GM19193 (cell line): ENCODE measurements around the gene USF2.

ENCODE experiments used
- POLR2A ChIP-seq: IDR thresholded peaks from 4 replicates; pipeline ENCODE4 v1.6.1; 2011; ENCODE audit not compliant: insufficient read depth, insufficient read length; ENCODE audit errors: extremely low read depth

Gene USF2

GRCh38 chr19:35314858-35315470 is 46.2 kb downstream of the USF2 start:
- no peak for TF ChIP-seq POLR2A

DNA sequence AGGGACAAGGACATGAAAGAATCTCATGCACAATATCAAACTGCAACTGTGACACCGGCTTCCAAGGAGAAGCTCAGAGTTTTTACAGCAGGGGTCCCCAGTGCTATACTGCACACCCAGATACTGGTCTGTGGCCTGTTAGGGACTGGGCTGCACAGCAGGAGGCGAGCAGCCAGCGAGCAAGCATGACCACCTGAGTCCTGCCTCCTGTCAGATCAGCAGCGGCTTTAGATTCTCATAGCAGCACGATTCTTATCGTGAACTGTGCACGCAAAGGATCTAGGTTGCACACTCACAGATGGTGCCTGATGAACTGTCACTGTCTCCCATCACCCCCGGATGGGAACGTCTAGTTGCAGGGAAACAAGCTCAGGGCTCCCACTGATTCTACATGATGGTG is 47.1 kb downstream of the USF2 start:
- TF ChIP-seq POLR2A, result no peak

DNA sequence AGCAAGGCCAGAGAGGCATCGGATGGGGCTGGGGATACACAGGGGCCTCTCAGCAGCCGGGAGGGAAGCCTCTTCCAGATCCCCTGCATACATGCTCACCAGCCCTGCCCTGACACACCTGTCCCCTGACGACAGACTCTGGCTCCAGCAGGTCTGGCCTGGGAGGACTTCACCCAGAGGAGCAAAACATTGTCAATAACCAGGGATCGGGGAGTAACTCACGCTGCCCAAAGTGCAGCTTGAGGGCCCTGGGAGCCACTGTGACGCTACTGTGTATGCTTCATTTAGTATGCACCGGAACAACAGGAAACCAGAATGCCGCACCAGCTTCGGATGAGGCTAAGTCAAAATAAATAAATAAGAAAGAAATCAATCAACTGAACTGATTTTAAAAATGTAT is 47.8 kb downstream of the USF2 start:
- TF ChIP-seq POLR2A, result no peak

- no peak for TF ChIP-seq POLR2A
Observed at GRCh38 chr19:35317464-35318043, 48.8 kb downstream of the USF2 start.

- TF ChIP-seq POLR2A, result no peak
Observed at GRCh38 chr19:35318679-35319448, 50.1 kb downstream of the USF2 start.

DNA sequence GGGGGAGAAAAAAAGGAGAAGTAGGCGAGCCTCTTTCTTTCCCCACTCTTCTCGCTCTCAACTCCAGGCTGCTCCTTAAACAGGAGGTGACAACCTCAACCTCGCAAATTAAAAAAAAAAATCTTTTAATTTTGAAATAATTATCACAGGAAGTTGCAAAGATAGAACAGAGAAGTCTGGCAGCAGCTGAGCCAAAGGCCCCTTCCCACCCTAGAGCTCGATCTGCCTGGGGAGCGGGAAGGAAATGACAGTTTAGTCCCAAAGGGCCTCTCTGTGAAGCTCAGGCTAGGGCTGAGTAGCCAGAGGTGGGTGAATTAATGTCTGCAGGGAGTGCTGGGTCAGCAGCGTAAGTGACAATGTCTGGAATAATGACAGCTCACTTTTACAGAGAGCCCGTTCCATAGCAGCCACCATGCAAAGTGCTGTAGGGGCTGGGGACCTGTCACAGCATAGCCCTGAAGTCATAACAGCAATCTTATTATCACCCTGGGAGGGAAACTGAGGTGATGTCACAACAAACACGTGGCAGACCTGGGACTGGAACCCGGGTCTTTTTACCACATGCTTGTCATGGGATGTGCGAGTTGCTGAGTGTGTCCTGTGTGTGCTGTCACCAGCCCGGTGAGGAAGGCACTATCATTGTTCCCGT is 51.4 kb downstream of the USF2 start:
- TF ChIP-seq POLR2A, result no peak

GRCh38 chr19:35321291-35321690 is 52.5 kb downstream of the USF2 start:
- TF ChIP-seq POLR2A, result no peak

DNA sequence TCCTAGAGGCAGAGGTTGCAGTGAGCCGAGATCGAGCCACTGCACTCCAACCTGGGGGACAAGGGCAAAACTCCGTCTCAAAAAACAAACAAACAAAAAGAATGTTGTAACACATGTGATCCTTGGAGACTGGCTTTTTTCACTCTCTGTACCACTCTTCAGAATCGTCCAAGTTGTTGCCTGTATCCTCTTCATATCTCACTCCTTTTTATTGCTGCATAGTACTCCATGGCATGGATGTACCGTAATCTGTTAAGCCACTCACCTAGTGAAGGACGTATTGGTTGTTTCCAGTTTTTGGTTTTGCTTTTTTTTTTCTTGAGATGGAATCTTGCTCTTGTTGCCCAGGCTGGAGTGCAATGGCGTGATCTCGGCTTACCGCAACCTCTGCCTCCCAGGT is 53.3 kb downstream of the USF2 start:
- no peak for TF ChIP-seq POLR2A

GRCh38 chr19:35327642-35328041 is 58.9 kb downstream of the USF2 start:
- TF ChIP-seq POLR2A, result no peak

DNA sequence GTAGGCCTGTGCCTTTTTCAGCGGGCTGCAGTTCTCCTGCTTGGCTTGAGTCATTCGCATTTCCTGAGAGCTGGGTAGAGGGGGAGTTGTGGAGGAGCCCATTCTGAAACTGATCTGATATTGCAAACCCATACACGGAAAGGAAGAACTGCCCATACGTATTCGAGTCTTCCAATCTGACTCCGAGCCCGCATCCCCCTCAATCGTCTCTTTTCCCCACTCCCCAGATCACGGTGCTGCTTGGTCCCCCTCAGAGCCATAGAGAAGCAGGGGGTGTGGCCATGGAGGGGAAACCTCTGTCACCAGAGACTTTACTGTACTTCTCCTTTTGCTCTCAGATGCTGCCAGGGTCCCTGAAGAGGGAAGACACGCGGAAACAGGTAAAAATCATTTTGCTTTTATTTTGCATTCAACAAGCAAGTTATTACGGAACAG is 60.1 kb downstream of the USF2 start, which contains the start of gene CD22:
Gene CD22 (plus strand): TSS at position 337 of the 435 bp plus-strand sequence. CDS start 2,854 bp downstream, outside the sequence.
- peak; percentile 87 for TF ChIP-seq POLR2A

- peak; percentile 9 for TF ChIP-seq POLR2A
Observed at GRCh38 chr19:35329323-35329722, 60.6 kb downstream of the USF2 start.
